ENCODE results near the gene ASPSCR1. TPM values are rescaled to one million over a fixed set of nuclear protein-coding genes. Genes with fewer than 3 reads are reported as not detected.
A peak's percentile ranks its signal among the peaks of the same experiment; 100 is the strongest.

Gene ASPSCR1
- total and polyA plus RNA-seq, 2 of the 13 experiments (the other 11 are each of a cell fraction or from before 2014, with no cell fraction given), result 274 to 314 TPM

- TF ChIP-seq NFE2L1 (CRISPR knock-in tag; IDR thresholded peaks at IDR 0.05; ENCODE audit: borderline replicate concordance) (no peak), FOXK1 (CRISPR knock-in tag; IDR thresholded peaks at IDR 0.05; ENCODE audit: borderline replicate concordance, low read depth) (0 out of 2 replicates have a peak, but pooled peaks have one; percentile 36), NFE2L2 (IDR thresholded peaks at IDR 0.05; ENCODE audit: low read length) (no peak), ARID4A (CRISPR knock-in tag; IDR thresholded peaks at IDR 0.05; ENCODE audit: borderline replicate concordance) (peak; percentile 100), PRMT3 (CRISPR knock-in tag; IDR thresholded peaks at IDR 0.05; ENCODE audit: borderline replicate concordance, low read depth) (no peak), ZKSCAN5 (CRISPR knock-in tag; IDR thresholded peaks at IDR 0.05) (no peak), ISL2 (CRISPR knock-in tag; IDR thresholded peaks at IDR 0.05) (no peak; the same call in 1 of the 2 replicates), FOXA3 (CRISPR knock-in tag; IDR thresholded peaks at IDR 0.05) (peak; percentile 22; the same call in 1 of the 2 replicates), ZNF496 (CRISPR knock-in tag; IDR thresholded peaks at IDR 0.05; ENCODE audit: insufficient replicate concordance) (no peak), REL (CRISPR knock-in tag; conservative IDR thresholded peaks at IDR 0.05) (no peak), ZBTB44 (CRISPR knock-in tag; IDR thresholded peaks at IDR 0.05) (no peak; the same call in 1 of the 2 replicates), IRF2 (CRISPR knock-in tag; IDR thresholded peaks at IDR 0.05) (peak; percentile 59; the same call in 1 of the 2 replicates), ZNF503 (CRISPR knock-in tag; IDR thresholded peaks at IDR 0.05) (no peak), MEIS1 (CRISPR knock-in tag; IDR thresholded peaks at IDR 0.05; ENCODE audit: borderline replicate concordance) (peak; percentile 59; the same call in 1 of the 2 replicates), HOXA5 (CRISPR knock-in tag; IDR thresholded peaks at IDR 0.05) (0 out of 2 replicates have a peak, but pooled peaks have one; percentile 50), ZNF766 (CRISPR knock-in tag; IDR thresholded peaks at IDR 0.05; ENCODE audit: borderline replicate concordance) (no peak), MATR3 (CRISPR knock-in tag; IDR thresholded peaks at IDR 0.05) (no peak), ZNF138 (CRISPR knock-in tag; IDR thresholded peaks at IDR 0.05; ENCODE audit: low read depth) (no peak; the same call in 1 of the 2 replicates), NFKBIZ (CRISPR knock-in tag; IDR thresholded peaks at IDR 0.05) (peak; percentile 68; the same call in 1 of the 2 replicates)
Observed at GRCh38 chr17:82037092-82037888, 59.9 kb downstream of the ASPSCR1 start, which contains the start of gene DCXR (continued).
